WERI-Rb-1 (cell line): ENCODE results near the gene ARFGAP2.
A peak's percentile ranks its signal among the peaks of the same experiment; 100 is the strongest.

ENCODE experiments used
- DNase-seq: peaks from one replicate; pipeline ENCODE4 v3.0.0-alpha.2; 2020
- H3K27ac ChIP-seq: fragments of 250-450 bp; sonication (Bioruptor Pico); 2 replicates; pipeline ENCODE4 v1.5.1; 2020; ENCODE audit warnings: mild to moderate bottlenecking, moderate library complexity
- H3K27me3 ChIP-seq: fragments of 250-450 bp; sonication (Bioruptor Pico); 2 replicates; pipeline ENCODE4 v1.5.1; 2021; ENCODE audit warnings: mild to moderate bottlenecking, low read depth, moderate library complexity; ENCODE audit not compliant: insufficient read depth, severe bottlenecking
- H3K36me3 ChIP-seq: fragments of 250-450 bp; sonication (Bioruptor Pico); 2 replicates; pipeline ENCODE4 v1.5.1; 2020; ENCODE audit warnings: mild to moderate bottlenecking, moderate library complexity
- H3K4me3 ChIP-seq: 2 replicates; pipeline ENCODE4 v1.5.1; 2011; ENCODE audit warnings: low read depth, mild to moderate bottlenecking, control low read depth, low read length
- H3K9me3 ChIP-seq: fragments of 250-450 bp; sonication (Bioruptor Pico); 2 replicates; pipeline ENCODE4 v1.5.1; 2021; ENCODE audit warnings: mild to moderate bottlenecking, moderate library complexity; ENCODE audit not compliant: severe bottlenecking
- CTCF ChIP-seq: IDR thresholded peaks from 2 replicates; pipeline ENCODE4 v1.5.1; 2011; ENCODE audit warnings: low read depth, mild to moderate bottlenecking, control low read depth, inconsistent platforms, low read length

The ARFGAP2 gene

DNA sequence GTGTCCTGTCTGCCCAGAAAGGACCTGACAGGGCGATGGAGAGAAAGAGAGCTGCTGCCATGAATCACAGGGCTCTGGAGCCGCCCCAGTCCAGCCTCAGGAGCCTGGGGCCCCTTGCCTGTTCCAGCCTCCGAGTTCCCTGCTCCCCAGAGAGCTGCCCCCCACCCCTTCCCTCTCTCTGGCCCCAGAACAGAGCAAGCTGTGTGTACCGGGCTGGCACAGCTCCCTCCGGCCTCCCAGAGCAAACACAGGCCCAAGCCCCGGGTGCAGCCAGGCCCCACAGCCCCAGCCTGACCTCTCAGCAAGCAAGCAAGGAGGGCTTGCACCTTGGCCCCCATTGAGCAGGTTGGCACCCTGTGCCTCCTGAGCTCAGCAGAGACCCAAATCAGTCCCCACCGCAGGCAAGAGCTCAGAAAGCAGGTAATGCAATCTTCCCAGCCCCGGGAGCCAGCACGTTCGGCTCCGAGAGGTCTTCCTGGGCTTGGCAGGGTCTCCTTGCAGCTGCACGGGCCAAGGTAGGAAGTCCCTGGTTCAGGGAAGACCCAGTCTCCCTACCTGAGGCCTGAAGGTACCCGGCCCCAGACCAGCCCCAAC lies 8.1 kb upstream of the ARFGAP2 start:
- TF ChIP-seq CTCF, result no peak
- peak overlapping the region; percentile 83; the same call in 1 of the 2 replicates for H3K27ac ChIP-seq
- DNase-seq, result no peak
- no peaks in the 10 kb centered on the region for H3K27me3 ChIP-seq
- H3K9me3 ChIP-seq, result no peaks in the 10 kb centered on the region
- peak overlapping the region; percentile 80 for H3K4me3 ChIP-seq
- H3K36me3 ChIP-seq, result peaks cover 5% of the 10 kb centered on the region

DNA sequence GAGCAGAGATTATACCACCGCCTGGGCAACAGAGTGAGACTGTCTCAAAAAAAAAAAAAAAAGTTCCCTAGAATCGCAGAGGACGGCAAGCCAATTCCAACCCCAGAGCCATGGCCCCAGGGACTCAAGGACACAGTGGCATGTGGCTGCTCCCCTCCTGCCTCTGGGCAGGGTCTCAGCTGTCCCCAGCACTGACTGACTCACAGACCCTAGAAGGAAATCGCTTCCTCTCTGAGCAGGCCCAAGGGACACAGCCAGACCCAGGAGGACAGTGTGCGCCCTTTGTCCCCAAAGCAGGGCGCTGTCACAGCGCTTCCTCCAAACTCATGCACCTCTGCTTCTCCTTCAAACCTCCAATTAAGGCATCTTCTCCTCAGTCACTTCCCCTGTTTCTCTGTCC lies 7.3 kb upstream of the ARFGAP2 start:
- TF ChIP-seq CTCF, result no peak
- Histone ChIP-seq H3K27me3 (no peaks in the 10 kb centered on the region), H3K27ac (no peak overlapping the region), H3K9me3 (no peaks in the 10 kb centered on the region), H3K4me3 (no peak overlapping the region), H3K36me3 (peaks cover 10% of the 10 kb centered on the region)
- DNase-seq, result no peak

DNA sequence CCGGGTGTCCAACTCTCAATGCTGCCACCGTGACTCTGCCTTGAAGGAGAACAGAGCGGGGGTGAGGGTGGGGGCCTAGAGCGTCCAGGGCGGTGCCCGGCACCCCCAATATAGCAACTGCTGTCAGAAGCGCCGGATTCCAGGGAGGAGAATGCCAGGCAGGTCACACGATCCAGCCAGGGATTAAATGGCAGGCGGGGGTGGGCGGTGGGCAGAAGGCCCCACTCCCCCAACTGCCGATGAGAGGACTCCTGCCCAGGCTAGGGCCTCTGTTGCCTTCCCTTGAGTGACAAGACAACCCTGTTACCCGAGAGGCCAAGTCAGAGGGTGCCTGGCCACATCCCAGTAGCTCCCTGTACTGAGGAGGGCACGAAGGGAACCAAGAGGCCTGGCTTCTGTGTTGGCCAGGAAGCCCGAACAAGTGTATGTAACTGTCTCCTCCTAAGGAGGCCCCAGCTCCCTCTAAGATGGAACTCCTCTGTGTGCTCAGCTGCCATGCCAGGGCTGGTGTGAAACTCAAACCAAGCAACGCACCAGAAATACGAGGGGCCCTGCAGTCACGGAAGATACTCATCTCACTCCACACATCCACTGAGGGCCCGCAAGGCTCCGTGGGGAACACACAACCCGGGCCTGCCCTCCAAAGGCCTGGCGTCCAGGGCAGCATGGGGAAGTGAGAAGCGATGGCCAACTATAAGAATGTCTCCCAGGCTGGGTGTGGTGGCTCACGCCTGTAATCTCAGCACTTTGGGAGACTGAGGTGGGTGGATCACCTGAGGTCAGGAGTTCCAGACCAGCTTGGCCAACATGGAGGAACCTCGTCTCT lies 6.6 kb upstream of the ARFGAP2 start:
- DNase-seq, result no peak
- no peak overlapping the region for H3K4me3 ChIP-seq
- no peaks in the 10 kb centered on the region for H3K27me3 ChIP-seq
- TF ChIP-seq CTCF, result no peak
- H3K27ac ChIP-seq, result no peak overlapping the region
- peaks cover 18% of the 10 kb centered on the region for H3K36me3 ChIP-seq
- no peaks in the 10 kb centered on the region for H3K9me3 ChIP-seq

- H3K27me3 ChIP-seq, result no peaks in the 10 kb centered on the region
- no peak overlapping the region for H3K27ac ChIP-seq
- no peak for TF ChIP-seq CTCF
- H3K36me3 ChIP-seq, result peaks cover 23% of the 10 kb centered on the region
- H3K9me3 ChIP-seq, result no peaks in the 10 kb centered on the region
- no peak overlapping the region for H3K4me3 ChIP-seq
- no peak for DNase-seq
Observed at GRCh38 chr11:47182380-47182779, 5.7 kb upstream of the ARFGAP2 start.

- TF ChIP-seq CTCF, result no peak
- no peaks in the 10 kb centered on the region for H3K27me3 ChIP-seq
Observed at GRCh38 chr11:47181271-47181670, 4.6 kb upstream of the ARFGAP2 start.

More at GRCh38 chr11:47181271-47181670, 4.6 kb upstream of the ARFGAP2 start:
- Histone ChIP-seq H3K27ac (no peak overlapping the region), H3K9me3 (no peaks in the 10 kb centered on the region), H3K4me3 (no peak overlapping the region), H3K36me3 (peaks cover 26% of the 10 kb centered on the region)
- DNase-seq, result no peak
